Heart right ventricle (tissue), 16 donors: ENCODE results near the gene PLEKHA5. TPM values are rescaled to one million over a fixed set of nuclear protein-coding genes. Genes with fewer than 3 reads are reported as not detected.

Experiments used
- ATAC-seq, 8 donors: fragments of 200-7000 bp; cut with Tn5 transposase; one replicate each; pipeline ENCODE4 v1.9.1; 2020; ENCODE audit warnings: mild to moderate bottlenecking in 8 of 8, moderate library complexity in 8 of 8, moderate number of reproducible peaks in 1 of 8
- DNase-seq, 2 donors: peaks; one replicate each; pipeline ENCODE4 v3.0.0-alpha.2; 2020
- H3K27ac ChIP-seq, 10 donors: fragments of 200-600 bp; sonication (generic) in 2 of 10; one replicate each; pipeline versions ENCODE4 v1.5.0 to v1.8.0; 2020 to 2022; ENCODE audit warnings: mild to moderate bottlenecking in 3 of 10
- H3K27me3 ChIP-seq, 7 donors: fragments of 200-600 bp; one replicate each; pipeline ENCODE4 v1.8.0; 2021 to 2022; ENCODE audit warnings: mild to moderate bottlenecking in 2 of 7
- H3K36me3 ChIP-seq, 9 donors: fragments of 200-600 bp; sonication (generic) in 1 of 9; one replicate each; pipeline versions ENCODE4 v1.5.0 to v1.8.0; 2020 to 2022; ENCODE audit warnings: mild to moderate bottlenecking in 2 of 9
- H3K4me1 ChIP-seq, 9 donors: fragments of 200-600 bp; sonication (generic) in 1 of 9; one replicate each; pipeline versions ENCODE4 v1.5.0 to v1.8.0; 2020 to 2022; ENCODE audit warnings: mild to moderate bottlenecking in 4 of 9
- H3K4me3 ChIP-seq, 10 donors: fragments of 200-600 bp; sonication (generic) in 2 of 10; one replicate each; pipeline versions ENCODE4 v1.5.0 to v1.8.0; 2020 to 2022; ENCODE audit warnings: mild to moderate bottlenecking in 7 of 10, moderate library complexity in 2 of 10
- H3K9me3 ChIP-seq, 11 donors: fragments of 200-600 bp in 10 of 11; sonication (generic) in 2 of 11; one replicate each; pipeline versions ENCODE4 v1.5.0 to v1.8.0; 2013 to 2022; ENCODE audit warnings: mild to moderate bottlenecking in 2 of 11, control low read depth in 1 of 11, moderate library complexity in 1 of 11
- WGBS, 2 donors: extraction: QIAGEN DNeasy Blood & Tissue Kit; methylation state at CpG; one replicate each; pipeline ENCODE4 v1.1.7; 2013; ENCODE audit warnings: inconsistent platforms in 1 of 2; 5-methylcytosine and 5-hydroxymethylcytosine counted together
- intact Hi-C, 10 donors: fragments of 100-400 bp; cut with DNase I; formaldehyde crosslinking; loops; one replicate each; pipeline versions ENCODE4 v1.11.1 to v1.14.2; 2022
- polyA plus RNA-seq, 2 donors: library from polyadenylated mRNA; stranded (reverse); fragments of 200-250 nt; gene quantifications; one replicate each; pipeline ENCODE4 v1.2.3, GENCODE V29; 2013
- total RNA-seq, 10 donors: library from RNA; stranded (reverse); fragmentation: NEBNext Ultra II Directional in 3 of 10; extraction: Animal tissue kit (Norgen Biotek cat#: 25700) in 3 of 10; gene quantifications; one replicate each; pipeline versions ENCODE4 v1.2.1 to v1.2.4, GENCODE V29; 2021 to 2023
- TF ChIP-seq, protein P1 (sequence below), 9 donors: fragments of 200-600 bp; sonication (generic) in 2 of 9; IDR thresholded peaks; one replicate each; pipeline versions ENCODE4 v1.5.0 to v1.8.0; 2021 to 2022; ENCODE audit warnings: antibody characterized with exemption in 9 of 9, mild to moderate bottlenecking in 5 of 9, moderate library complexity in 1 of 9
- donor health status: Arrhythmogenic right ventricular cardiomyopathy.
- donor health status: ischemic (EF 13 %, LVEDD 7.1; RV severe dilation, severe dysfunction).
- donor health status: healthy with polysubstance abuse.
- donor health status: DM: no; HTN: yes; CAD: no.
- donor health status: DM: no; HTN: no; CAD: no.
- donor health status: ischemic (EF 25% LVEDD 6.9; RV normal size, moderate dysfunction).
- donor health status: ischemic (EF 25% LVEDD 5.7; RV mildly dilated, moderate dysfunction).
- donor health status: healthy.
- donor health status: DM: yes; HTN: yes; CAD: no.
- donor health status: Ischemic cardiomyopathy.
- donor health status: ischemic (EF 35%, LVEDD 5.7; RV mildly dilated, moderate dysfunction).
- donor health status: nonischemic (EF 11% LVEDD 7.7; RV severe dilation, severe dysfunction).
- donor health status: DM: yes; HTN: yes; CAD: no.
- donor health status: PGD.
- donor health status: ischemic (EF 29% LVEDD 5.4; RV normal size, mild dysfunction).
- donor health status: nonischemic (EF 23%, LVEDD 6.1; RV moderate dilation, normal function).

PLEKHA5 gene
- total and polyA plus RNA-seq, 12 donors = 11.8 to 77.1 (median 61.8) TPM

DNA sequence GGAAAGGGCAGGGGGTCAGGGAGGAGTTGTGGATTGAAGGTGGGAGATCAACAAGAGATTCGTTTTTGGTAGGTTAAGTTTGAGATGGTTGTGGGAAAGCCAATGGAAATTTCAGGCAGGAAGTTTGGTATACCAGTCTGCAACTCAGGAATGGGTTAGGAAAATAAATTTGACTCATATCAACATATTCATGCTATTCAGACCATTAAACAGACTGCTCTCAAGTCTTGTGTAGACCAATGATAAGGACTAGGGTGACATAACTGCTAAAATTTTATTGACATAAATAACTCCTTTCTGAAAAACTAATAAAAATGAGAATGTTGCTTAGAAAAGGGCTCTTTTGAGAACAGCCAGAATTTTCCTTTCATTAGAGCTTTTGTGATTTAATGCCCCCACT lies 60.0 kb downstream of the PLEKHA5 start:
- Histone ChIP-seq H3K4me3 (no peak overlapping the region), H3K9me3 (no peaks in the 10 kb centered on the region), H3K27ac (peak overlapping the region in 8 of 10 donors; percentile 3 to 81 (median 74)), H3K36me3 (no peaks in the 10 kb centered on the region), H3K27me3 (no peaks in the 10 kb centered on the region), H3K4me1 (peaks cover 8 to 82% (median 54%) of the 10 kb centered on the region in 9 donors)
- DNase-seq (no peak), ATAC-seq (no peak)
- WGBS, 2 donors = 72% methylated on average over 1 of the region's 1 CpG
- intact Hi-C loops = loop anchor here in 9 of 10 donors (2.0 to 10.0 kb wide), 12 partner anchors 59 to 935 kb away; no protein-coding TSS in a partner anchor
- TF ChIP-seq, protein P1, sequence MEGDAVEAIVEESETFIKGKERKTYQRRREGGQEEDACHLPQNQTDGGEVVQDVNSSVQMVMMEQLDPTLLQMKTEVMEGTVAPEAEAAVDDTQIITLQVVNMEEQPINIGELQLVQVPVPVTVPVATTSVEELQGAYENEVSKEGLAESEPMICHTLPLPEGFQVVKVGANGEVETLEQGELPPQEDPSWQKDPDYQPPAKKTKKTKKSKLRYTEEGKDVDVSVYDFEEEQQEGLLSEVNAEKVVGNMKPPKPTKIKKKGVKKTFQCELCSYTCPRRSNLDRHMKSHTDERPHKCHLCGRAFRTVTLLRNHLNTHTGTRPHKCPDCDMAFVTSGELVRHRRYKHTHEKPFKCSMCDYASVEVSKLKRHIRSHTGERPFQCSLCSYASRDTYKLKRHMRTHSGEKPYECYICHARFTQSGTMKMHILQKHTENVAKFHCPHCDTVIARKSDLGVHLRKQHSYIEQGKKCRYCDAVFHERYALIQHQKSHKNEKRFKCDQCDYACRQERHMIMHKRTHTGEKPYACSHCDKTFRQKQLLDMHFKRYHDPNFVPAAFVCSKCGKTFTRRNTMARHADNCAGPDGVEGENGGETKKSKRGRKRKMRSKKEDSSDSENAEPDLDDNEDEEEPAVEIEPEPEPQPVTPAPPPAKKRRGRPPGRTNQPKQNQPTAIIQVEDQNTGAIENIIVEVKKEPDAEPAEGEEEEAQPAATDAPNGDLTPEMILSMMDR (IDR thresholded peaks at IDR 0.05) = no peak

DNA sequence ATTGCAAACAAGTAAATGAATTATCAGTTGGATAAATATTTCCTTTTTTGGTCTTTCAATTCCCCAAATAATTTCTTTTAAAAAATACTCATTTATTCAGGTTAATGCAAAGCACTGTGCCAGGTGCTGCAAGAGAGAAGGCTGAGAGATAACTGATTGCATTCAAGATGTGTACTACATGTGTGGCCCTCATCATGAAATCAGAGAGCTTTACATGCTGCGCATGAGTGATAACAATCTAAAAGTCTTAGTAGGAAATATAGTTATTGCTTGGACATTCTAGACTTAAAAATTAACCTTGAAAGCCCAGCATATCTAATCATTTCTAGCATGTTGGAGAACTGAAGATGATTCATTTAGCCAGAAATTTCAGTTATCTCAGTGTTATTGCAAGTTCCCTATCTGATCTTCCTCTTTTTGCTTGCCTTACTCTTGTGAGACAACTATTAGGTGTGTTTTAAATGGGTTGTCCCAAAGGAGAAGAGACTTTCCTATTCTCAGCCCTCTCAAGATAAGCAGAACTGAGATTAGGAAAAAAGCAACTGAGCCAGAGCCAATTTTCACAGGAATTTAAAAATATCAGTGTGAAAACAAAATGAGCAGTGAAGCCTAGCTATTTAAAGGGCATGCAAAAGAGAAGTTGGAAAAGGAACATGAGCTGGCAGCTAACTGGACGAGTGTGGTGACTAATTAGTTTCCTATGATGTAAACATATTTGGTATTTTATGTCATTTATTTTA lies 60.9 kb downstream of the PLEKHA5 start:
- Histone ChIP-seq H3K9me3 (no peaks in the 10 kb centered on the region), H3K4me1 (peaks cover 8 to 79% (median 47%) of the 10 kb centered on the region in 9 donors), H3K27me3 (no peaks in the 10 kb centered on the region), H3K27ac (peak overlapping the region in 8 of 10 donors; percentile 15 to 81 (median 74)), H3K36me3 (no peaks in the 10 kb centered on the region), H3K4me3 (no peak overlapping the region)
- intact Hi-C loops = loop anchor here in 2 of 10 donors (10.0 kb wide), 2 partner anchors 84 to 94 kb away; no protein-coding TSS in a partner anchor
- TF ChIP-seq, protein P1 (IDR thresholded peaks at IDR 0.05) = no peak
- DNase-seq (peak in 1 of 2 donors; percentile 34), ATAC-seq (peak; percentile 36 to 77 (median 60))
- WGBS, 2 donors = 24 to 37% methylated on average over 2 of the region's 2 CpGs

DNA sequence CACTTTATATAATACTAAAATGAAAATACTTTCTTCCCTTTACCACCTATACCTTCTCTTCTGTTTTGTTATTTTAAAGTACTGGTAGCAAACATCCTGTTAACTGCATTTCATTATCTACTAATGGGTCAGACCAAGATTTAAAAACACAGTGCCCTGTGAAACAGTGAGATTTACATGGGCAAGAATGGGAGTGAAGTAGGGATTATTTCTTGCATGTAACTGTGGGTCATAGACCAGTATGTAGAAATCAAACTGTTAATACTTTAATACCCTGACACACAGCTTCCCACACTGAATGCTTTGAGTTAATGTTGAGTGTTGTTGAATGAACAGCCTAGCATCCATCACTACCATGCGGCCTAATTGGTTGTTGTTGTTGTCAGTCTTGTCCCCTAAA lies 61.6 kb downstream of the PLEKHA5 start:
- intact Hi-C loops = loop anchor here in 2 of 10 donors (10.0 kb wide), 2 partner anchors 84 to 94 kb away; no protein-coding TSS in a partner anchor
- no peak for DNase-seq
- WGBS, 2 donors = 64 to 86% methylated on average over 1 of the region's 1 CpG

DNA sequence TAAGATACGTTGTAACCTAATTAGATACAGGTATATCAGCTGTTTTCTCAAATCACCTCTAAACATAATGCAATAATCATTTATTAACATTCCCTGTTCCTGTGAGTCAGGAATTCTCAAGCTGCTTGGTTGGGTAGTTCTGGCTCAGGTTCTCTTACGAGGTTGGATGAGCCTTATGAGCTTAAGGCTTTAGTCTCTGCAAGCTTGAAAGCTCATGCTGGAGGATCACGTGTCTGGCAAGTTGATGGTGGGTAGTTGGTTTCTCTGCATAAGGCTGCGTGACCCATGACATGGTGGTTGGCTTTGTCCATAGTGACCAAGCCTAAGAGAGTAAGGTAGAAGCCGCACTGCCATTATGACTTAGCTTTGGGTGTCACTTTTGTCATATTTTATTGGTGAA lies 62.0 kb downstream of the PLEKHA5 start:
- ATAC-seq (peak in 3 of 8 donors; percentile 10 to 28 (median 15)), DNase-seq (no peak)
- H3K4me1 ChIP-seq = peaks cover 7 to 74% (median 36%) of the 10 kb centered on the region in 9 donors

More for the DNA sequence above, 61.6 kb downstream of the PLEKHA5 start:
- Histone ChIP-seq H3K9me3 (no peaks in the 10 kb centered on the region), H3K27me3 (no peaks in the 10 kb centered on the region), H3K36me3 (no peaks in the 10 kb centered on the region), H3K4me3 (no peak overlapping the region), H3K4me1 (peaks cover 7 to 74% (median 41%) of the 10 kb centered on the region in 9 donors), H3K27ac (peak overlapping the region; percentile 15 to 81 (median 72))
- TF ChIP-seq, protein P1 (IDR thresholded peaks at IDR 0.05) = no peak
- ATAC-seq = peak in 4 of 8 donors; percentile 7 to 22 (median 18)

More for the DNA sequence above, 62.0 kb downstream of the PLEKHA5 start:
- H3K27me3 ChIP-seq = no peaks in the 10 kb centered on the region
- TF ChIP-seq, protein P1 (IDR thresholded peaks at IDR 0.05) = no peak
- intact Hi-C loops = loop anchor here in 2 of 10 donors (10.0 kb wide), 2 partner anchors 83 to 93 kb away; no protein-coding TSS in a partner anchor
- H3K27ac ChIP-seq = peak overlapping the region; percentile 15 to 81 (median 72)
- H3K36me3 ChIP-seq = no peaks in the 10 kb centered on the region
- H3K4me3 ChIP-seq = no peak overlapping the region
- WGBS, 2 donors = 73 to 81% methylated on average over 5 of the region's 5 CpGs
- H3K9me3 ChIP-seq = no peaks in the 10 kb centered on the region
